NCI-H2107 treated with DMSO at 0.1 percent for 48 hours (cell line): ENCODE data around the gene SGPL1.
"Not testable (repeated sequence)": the region's sequence is repeated elsewhere in the genome, so short reads cannot be mapped to it uniquely, and the experiment has no call there.

Experiments
- DNase-seq: peaks from one replicate; lab custom pipeline; 2025; ENCODE audit not compliant: unreplicated experiment; lab: John Stamatoyannopoulos, UW

SGPL1 gene

DNA sequence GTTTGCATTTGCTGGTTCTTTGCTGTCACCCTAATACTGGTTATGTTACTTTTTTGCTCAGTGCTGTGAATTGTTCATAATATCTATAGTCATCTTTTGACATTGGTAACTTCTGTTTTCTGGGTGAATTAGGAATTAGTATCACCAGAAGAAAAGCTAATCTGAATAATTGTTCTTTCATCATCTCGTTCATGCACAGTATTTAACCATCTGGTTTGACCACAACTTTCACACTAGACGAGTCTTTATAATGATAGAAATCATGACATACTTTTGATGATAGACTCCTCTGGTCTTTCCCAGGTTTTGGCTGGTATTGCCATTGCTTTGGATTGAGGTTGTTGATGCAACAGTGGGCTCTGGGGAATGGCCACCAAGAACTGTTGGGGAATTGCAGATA lies 25.1 kb downstream of the SGPL1 start:
- DNase-seq = no peak

DNA sequence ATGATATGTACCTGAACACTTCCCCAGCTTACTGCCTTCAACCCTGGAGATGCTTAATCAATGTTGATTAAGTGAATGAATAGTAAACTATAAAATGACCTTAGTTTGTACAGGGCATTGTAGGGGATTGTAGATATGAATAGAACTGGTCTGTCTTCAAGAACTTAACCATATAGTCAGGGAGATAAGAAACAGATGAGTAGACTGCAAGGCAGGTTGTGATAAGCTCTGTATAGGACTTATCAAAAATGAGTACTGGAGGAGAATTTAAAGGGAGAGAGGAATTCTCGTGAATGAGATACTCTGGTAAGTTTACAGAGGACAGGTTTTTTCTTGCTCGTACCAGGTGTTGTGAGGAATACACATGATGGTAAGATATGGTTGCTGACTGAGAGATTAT lies 27.6 kb downstream of the SGPL1 start:
- no peak for DNase-seq

DNA sequence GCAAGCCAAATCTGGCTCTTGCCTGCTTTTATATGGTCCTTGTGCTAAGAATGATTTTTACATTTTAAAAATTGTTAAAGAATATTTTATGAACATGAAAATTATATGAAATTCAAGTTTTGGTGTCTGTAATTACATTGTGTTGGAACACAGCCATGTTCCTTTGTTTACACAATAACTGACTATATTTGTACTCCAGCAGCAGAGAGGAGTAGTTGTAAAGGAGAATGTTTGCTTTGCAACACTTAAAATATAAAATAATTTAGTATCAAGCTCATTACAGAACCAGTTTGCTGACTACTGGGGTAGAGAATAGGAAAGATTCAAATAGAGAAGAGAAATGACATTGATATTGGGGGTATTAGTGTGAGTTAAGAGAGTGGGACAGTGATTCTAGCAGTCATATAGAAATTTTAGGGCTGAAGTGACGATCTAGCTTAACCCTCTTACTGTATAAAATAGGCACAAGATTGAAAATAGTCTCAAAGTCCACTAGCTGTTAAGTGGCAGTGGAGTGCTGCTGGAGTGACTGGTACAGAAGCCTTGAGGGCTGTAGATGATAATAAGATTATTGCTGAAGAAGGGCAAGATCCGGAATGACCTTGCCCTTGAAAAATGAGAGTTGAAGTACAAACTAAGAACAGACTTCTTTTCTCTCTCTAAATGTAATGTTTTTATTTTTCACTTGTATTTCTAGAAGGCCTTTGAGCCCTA lies 28.2 kb downstream of the SGPL1 start:
- no peak for DNase-seq

DNA sequence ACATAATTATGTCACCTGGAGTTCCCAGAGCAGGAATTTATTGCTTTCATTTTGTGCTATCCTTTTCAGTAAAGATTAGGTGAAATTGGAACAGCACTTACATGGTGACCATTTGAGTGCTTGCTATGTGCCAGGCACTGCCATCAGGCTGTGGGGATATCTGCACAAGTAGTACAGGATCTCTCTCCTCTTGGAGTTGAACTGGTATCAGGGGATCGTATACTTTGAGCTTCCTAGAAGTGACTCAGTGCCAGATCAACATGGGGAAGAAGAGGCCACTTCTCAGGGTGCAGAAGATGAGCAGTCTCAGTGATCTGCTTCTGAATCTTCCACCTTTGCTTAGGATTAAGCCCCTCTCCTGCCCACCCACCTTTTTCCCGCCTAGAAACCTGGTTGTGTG lies 29.5 kb downstream of the SGPL1 start:
- no peak for DNase-seq

DNA sequence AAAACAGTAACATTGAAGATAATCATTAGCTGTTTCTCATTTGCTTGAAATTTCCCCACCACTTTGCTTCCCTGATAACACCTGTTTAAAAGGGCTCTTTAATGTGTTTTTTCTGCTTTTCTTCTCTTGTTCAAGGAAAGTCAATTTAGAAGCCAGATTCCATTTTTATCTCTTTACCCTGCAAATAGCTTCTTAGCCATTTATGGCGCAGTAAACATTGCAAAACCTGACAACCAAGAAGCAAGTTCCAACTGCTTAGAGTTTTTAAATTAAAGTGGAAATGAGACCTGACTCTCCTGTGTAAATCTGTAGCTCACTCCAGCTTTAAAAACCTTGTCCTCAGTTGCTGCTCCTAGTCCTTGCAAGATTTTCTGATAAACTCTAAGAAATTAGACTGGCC lies 30.1 kb downstream of the SGPL1 start:
- DNase-seq = no peak

DNA sequence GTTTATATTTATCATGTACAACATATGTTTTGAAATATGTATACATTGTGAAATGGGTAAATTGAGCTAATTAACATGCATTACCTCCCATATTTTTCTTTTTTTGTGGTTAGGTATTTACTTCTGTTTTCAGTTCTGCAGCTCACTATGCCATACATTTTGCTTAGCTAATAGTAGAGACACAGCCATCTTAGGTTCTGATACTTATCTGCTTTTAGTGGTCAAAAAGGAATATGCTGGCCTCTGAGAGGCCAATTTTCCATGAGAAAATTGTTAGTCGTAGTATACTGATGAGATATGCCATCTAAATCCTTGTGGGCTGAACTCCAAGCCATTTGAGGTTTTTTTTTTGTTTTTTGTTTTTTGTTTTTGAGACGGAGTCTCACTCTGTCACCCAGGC lies 31.0 kb downstream of the SGPL1 start:
- no peak for DNase-seq

DNA sequence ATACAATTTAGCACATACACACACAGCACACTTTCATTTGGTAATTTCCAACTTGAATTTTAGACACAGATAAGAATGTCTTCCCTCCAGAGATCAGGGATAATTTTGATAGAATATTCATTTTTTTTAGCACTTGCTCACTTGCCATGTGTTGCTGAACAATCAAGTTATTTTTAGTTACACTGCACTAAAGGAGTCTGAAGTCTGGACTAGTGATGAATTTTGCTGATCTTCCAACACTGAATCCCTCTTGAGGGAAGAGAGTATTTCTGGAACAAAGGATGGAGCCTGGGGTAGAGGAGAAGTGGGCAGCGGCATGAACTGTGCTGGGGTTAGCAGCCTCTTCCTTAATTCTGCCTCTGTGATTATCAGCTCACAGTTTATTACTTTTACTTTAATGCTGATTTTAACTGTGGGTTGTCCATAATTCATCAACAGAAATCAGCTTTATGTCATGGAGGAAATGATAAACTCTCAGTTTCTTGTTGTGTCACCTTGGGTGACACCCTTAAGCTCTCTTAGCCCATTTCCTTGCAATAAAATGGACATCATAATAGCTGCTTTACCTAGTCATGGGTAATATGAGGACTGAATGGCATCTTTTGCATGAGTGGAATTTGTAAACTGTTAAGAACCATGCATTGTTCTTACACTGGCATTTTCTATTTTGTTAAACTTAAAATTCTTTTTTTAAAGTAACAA lies 32.1 kb downstream of the SGPL1 start:
- no peak for DNase-seq

DNA sequence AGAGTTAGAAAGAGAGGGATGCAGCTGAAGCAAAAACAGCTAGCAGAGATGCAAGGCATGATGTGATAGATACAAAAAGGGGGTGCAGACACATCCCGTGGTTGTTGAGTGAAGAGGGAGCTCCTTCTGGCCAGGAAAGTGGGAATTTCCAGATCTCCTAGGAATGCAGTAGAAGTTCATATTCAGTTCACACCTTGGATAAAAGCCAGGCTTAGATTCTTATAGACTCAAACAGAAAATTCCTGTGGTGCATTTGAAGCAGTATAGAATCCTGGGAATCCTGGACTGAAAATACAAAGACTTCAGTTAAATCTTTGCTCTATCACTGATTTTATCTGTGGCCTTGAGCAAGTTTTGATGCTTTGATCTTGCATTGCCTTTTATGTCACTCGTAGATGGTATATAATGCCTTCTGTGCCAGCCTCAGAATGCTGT lies 33.9 kb downstream of the SGPL1 start:
- DNase-seq = no peak

DNA sequence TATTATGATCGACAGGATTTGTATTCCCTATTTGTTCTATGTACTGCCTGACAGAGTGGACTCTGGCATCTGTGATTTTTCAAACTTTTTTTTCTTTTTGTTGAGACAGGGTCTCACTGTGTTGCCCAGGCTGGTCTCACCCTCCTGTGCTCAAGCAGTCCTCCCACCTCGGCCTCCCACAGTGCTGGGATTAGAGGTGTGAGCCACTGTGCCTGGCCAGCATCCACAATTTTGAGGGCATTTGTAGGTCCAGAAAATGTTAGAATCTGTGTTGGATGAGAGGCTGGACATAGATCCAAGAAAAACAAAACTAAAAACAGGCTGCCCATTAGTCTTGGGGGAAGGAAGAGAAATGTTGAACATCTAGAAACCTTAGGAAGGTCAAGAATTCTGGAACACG lies 34.3 kb downstream of the SGPL1 start:
- DNase-seq = no peak

DNA sequence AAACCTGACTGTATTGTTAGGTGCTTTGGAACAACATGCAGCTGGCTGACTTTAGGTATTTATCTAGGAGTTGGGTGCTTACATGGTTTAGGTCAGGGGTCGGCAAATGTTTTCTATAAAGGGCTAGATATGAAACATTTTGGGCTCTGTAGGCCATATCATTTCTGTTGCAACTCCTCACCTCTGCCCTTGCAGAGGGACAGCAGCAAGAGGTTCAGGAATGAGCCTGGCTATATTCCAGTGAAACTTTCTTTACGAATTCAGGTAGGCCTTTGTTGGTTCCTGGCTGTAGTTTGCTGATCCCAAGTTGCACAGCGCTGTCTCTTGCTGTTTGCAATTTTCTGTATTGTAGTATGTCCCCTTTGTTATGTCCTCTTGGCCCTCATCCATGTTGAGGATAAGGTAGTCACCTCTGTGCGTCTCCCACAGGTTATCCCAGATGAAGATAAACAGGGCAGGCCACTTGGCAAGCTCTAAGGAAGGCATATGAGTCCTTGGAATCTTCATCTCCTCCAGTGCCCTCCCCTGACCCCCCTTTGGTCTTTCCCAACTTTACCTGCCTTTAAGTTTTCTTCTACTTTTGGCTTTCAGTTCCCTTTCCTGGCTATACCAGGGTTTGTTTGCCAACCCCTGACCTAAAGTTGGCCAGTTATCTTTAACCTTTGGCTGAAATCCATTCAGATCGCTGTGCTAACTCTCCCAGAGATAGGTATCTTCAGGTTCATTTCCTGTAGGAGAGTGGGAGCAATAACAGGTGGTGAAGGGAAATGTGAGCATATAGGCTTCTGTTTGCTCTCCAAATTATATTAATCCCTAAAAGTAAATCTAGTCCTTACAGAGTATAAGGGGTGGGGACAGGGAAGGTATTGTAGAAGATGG lies 36.1 kb downstream of the SGPL1 start:
- no peak for DNase-seq

DNA sequence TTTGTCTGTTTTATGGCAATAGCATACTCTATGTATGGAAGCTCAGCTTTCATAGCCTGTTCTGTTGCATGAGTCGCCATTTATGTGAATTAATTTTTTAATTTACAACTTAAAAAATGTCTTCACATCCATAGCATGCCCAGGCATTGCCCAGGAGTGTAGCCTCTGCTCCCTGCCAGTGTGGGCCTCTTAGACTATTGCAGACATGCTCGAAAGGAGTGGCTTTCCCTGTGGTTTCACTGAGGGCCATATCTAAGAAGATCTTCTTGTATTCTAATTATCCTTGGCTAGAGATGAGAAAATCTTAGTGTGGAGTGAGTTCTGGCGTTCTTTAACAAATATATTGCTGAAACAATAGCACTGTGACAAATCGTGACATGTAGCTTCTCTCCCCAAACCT lies 37.3 kb downstream of the SGPL1 start:
- no peak for DNase-seq

DNA sequence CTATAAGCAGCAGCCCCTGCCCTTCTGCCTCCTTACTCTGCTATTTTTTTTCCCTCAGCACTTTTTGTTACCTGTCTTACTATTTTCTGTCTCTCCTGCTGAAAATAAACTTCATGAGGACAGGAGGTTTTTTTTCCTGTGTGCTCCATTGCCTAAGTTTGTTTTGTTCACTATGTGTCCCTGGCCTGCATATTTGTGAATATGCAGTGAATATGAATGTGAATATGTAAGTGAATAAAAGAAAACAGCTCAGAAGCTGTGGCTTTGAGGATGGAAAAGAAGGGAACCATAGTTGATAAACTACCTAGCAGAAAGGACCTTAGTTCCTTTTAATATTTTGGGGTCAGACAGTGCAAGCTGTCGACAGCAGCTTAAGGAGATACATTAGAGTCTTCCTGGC lies 37.7 kb downstream of the SGPL1 start:
- DNase-seq = no peak

DNA sequence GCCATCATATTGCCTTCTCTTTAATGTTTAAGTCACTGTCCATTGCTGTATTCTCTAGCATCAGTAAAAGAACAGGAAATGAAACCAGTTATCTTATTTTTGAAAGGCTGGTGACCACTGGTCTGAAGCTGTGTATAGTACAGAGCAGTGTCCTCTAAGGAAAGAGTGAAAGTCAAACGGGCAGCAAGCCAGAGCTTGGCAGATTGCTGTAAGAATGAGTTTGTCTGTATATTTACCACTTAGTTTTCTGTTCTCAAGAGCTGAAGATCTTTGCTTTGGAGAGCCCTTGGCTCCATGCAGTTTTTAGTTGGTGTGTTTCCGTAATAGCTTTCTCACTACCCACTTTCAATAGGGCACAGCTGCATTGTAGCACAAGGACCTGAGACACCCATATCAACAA lies 40.7 kb downstream of the SGPL1 start:
- DNase-seq = peak; percentile 4

DNA sequence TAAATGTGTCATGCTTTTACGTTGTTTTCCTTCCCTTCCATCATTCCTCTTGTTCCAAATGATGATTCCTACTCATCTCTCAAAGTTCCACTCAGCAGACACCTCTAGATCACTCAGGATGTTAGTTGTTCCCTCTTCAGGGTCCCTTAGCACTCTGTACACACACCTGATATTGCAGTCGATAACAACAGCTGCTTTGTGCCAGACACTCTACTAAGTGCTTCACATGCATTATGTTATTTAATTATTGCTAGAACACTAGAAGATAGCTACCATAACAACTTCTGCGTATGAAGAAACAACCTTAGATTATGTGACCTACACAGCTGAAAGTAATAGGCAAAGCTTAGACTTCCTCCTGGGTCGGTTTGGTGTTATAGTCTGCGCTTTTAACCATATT lies 43.0 kb downstream of the SGPL1 start:
- DNase-seq = peak; percentile 29

DNA sequence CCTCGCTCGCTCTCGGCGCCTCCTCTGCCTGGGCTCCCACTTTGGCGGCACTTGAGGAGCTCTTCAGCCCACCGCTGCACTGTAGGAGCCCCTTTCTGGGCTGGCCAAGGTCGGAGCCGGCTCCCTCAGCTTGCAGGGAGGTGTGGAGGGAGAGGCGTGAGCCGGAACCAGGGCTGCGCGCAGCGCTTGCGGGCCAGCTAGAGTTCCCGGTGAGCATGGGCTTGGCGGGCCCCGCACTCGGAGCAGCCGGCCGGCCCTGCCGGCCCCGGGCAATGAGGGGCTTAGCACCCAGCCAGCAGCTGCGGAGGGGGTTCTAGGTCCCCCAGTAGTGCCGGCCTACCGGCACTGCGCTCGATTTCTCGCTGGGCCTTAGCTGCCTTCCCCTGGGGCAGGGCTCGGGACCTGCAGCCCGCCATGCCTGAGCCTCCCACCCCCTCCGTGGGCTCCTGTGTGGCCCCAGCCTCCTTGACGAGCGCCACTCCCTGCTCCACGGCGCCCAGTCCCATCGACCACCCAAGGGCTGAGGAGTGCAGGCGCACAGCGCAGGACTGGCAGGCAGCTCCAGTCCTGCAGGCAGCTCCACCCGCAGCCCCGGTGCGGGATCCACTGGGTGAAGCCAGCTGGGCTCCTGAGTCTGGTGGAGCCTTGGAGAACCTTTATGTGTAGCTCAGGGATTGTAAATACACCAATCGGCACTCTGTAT lies 45.9 kb downstream of the SGPL1 start:
- not testable (repeated sequence) for DNase-seq

DNA sequence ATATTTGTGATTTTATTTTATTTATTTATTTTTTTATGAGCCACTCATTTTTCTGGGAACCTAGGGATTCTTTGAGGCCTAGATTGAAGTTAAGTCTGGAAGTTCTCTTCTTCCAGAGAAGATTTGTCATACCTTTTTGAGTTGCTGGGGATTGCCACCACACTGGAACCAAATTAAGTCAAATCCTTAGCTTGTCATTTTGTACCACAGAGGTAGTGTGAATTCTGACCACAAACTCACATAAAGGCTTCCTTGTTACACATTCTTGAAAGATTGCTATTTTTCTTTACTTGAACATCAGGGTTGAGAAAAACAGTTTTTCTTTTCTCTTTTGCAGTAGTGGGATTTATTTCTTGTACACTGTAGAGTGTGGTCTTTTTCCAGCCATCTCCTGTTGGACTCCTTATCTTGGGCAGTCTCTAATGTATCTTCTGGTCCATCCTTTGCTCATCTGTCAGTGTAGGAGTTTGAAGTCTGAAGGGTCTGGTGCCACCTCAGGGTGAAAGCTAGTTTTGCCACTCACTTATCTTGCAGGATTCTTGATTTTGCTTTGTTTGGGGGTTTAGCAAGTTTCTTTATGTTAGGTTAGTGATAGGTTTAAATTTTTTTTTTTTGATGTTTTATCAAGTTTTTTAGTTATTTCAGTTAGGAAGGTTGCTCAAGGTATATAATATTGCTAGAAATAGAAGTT lies 47.9 kb downstream of the SGPL1 start:
- no peak for DNase-seq

DNA sequence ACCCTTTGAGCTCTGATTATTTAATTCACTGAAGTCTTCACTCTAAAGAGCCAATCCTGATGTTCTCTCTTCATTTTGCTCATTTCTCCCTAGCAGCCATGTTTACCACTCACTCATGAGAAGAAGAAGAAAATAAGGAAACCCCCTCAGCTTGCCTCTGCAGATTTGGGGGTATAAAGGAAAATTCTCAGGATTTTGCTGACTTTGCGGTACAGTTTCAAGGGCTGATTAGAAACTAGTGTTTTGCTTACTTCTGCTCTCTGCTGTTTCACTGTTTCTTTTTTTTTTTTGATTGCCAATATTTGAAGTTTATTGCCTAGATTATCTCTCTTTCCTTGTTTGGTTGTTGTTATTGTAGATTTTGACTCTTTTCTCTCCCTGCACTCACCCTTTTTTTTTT lies 49.2 kb downstream of the SGPL1 start:
- no peak for DNase-seq

DNA sequence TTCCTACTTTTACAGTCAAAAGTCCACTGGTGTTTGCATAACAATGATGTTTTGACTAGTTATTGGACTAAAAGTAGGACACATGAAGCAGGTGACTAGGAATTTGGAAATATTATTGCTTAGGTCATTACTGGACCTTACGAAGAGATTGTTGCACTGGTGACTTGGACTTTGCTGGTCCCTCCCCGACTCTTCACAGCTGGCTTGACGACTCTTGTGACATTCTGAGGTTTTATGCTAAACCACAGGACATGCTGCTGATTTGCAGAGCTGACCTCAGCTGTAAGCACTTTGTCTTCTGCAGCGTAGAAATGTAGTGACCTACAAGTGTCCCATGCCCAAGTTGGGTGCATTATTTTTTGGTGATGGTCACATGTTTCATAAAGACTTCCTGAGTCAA lies 50.7 kb downstream of the SGPL1 start:
- DNase-seq = no peak

DNA sequence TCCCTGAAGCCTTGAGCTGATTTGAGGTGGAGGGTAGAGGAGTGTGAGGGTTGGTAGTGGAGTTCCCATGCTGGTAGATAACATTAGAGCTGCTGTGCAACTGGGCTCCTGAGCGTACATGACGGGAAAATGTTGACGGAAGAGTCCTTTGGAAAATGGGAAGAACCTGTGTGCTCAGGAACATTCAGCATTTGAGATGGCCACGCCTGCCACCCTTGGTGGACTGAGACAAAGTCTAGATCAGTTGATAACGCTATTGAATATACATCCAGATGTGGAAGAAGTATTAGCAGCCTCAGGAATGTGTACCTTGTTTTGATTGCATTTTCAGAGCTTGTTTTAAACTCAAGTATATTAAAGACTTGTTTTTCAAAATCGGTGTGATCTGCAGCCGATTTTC lies 56.5 kb downstream of the SGPL1 start:
- DNase-seq = no peak

DNA sequence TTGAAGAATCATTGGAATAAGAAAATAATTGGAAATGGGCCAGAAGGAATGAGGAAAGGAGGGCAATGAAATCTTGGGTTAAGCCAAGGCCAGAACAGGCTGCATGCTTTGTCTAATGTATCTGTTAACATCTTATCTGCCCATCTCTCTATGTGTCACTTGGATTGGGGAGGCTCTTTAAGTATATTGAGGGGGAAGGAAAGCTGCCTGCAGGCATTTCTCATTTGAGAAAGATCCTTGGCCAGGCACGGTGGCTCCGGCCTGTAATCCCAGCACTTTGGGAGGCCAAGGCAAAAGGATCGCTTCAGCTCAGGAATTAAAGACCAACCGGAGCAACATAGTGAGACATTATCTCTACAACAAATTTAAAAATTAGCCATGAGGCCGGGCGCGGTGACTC lies 58.3 kb downstream of the SGPL1 start:
- no peak for DNase-seq

DNA sequence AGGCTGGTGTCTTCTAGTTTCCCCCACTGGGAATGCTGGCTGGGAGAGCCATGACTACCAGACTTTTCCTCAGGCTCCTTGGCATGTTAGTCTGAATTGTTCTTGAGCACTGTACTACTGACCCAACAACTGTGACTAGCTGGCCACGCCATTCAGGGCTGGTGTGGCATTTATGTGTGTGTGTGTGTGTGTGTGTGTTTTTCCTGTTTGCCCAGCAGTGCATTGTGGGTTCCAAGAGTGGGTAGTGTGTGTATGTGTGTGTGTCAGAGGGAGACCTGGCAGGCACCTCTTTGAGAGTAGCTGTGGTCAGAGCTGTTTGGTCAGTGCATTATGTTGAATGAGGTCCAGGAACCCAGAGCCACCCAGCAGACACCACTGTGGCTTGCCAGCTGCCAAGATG lies 63.5 kb downstream of the SGPL1 start:
- no peak for DNase-seq
